Right lung (tissue), 5 donors: Measurements from ENCODE around the gene TNFAIP8. TPM values are rescaled to one million over a fixed set of nuclear protein-coding genes. Genes with fewer than 3 reads are reported as not detected.
"Not testable (repeated sequence)": the region's sequence is repeated elsewhere in the genome, so short reads cannot be mapped to it uniquely, and the experiment has no call there.

Source experiments
- DNase-seq, 2 donors: peaks; one replicate each; pipeline ENCODE4 v3.0.0-alpha.2; 2013
- polyA plus RNA-seq, 5 donors: library from polyadenylated mRNA; unstranded; fragments of 120-200 nt; gene quantifications; one replicate each; pipeline versions ENCODE4 v1.2.1 to v1.2.3, GENCODE V29; 2013; ENCODE audit warnings: inconsistent platforms in 1 of 5, low replicate concordance in 1 of 5; ENCODE audit not compliant: insufficient read length in 5 of 5, insufficient read depth in 1 of 5

The TNFAIP8 gene
- polyA plus RNA-seq, 5 donors, result 18.8 to 32.9 (median 24.5) TPM

GRCh38 chr5:119393201-119393691 lies 37.4 kb downstream of the TNFAIP8 start:
- DNase-seq, result no peak

GRCh38 chr5:119393746-119394145 lies 37.9 kb downstream of the TNFAIP8 start:
- DNase-seq, result no peak

GRCh38 chr5:119395080-119395836 lies 39.4 kb downstream of the TNFAIP8 start:
- DNase-seq, result no peak

GRCh38 chr5:119396030-119396664 lies 40.3 kb downstream of the TNFAIP8 start:
- DNase-seq, result no peak

- no peak for DNase-seq
Observed at GRCh38 chr5:119397518-119398380, 41.9 kb downstream of the TNFAIP8 start.

- DNase-seq, result no peak
Observed at GRCh38 chr5:119398727-119399466, 43.1 kb downstream of the TNFAIP8 start.

GRCh38 chr5:119400245-119400644 lies 44.4 kb downstream of the TNFAIP8 start:
- DNase-seq, result no peak

GRCh38 chr5:119402081-119402480 lies 46.3 kb downstream of the TNFAIP8 start:
- no peak for DNase-seq

- no peak for DNase-seq
Observed at GRCh38 chr5:119402555-119402954, 46.7 kb downstream of the TNFAIP8 start.

GRCh38 chr5:119404033-119404432 lies 48.2 kb downstream of the TNFAIP8 start:
- no peak for DNase-seq

GRCh38 chr5:119405419-119405818 lies 49.6 kb downstream of the TNFAIP8 start:
- no peak for DNase-seq

- DNase-seq, result no peak
Observed at GRCh38 chr5:119406551-119407110, 50.8 kb downstream of the TNFAIP8 start.

- no peak for DNase-seq
Observed at GRCh38 chr5:119409235-119409815, 53.5 kb downstream of the TNFAIP8 start.

GRCh38 chr5:119410448-119411159 lies 54.8 kb downstream of the TNFAIP8 start:
- no peak for DNase-seq

- peak; percentile 73 to 78 for DNase-seq
Observed at GRCh38 chr5:119411361-119412278, 55.8 kb downstream of the TNFAIP8 start.

- no peak for DNase-seq
Observed at GRCh38 chr5:119412279-119413227, 56.7 kb downstream of the TNFAIP8 start.

- DNase-seq, result not testable (repeated sequence)
Observed at GRCh38 chr5:119414124-119414734, 58.4 kb downstream of the TNFAIP8 start.
